Measurements from ENCODE around the gene CRYBB3. TPM values are rescaled to one million over a fixed set of nuclear protein-coding genes. Genes with fewer than 3 reads are reported as not detected.

CRYBB3 gene
- not detected in 2 replicates for total RNA-seq (ENCODE audit: low replicate concordance)

GRCh38 chr22:25199731-25200520 lies at the start of gene CRYBB3:
Gene CRYBB3 (plus strand): TSS chr22:25199858. CDS start chr22:25201397, 1,539 bp downstream.

GRCh38 chr22:25219211-25219689 lies 19.6 kb downstream of the CRYBB3 start, which contains the start of gene CRYBB2:
Gene CRYBB2 (plus strand): TSS chr22:25219639. CDS start chr22:25221430, 1,791 bp downstream.

Other genes with a start within 250 kb of the CRYBB3 start
- gene KIAA1671, start 247.1 kb upstream of the CRYBB3 start, total RNA-seq (ENCODE audit: low replicate concordance), result 1.5 and 17.3 TPM in 2 replicates
- gene CRYBB2, start 19.8 kb downstream of the CRYBB3 start, total RNA-seq (ENCODE audit: low replicate concordance), result not detected in 2 replicates

Measured in smooth muscle cell of the coronary artery (primary cell).